ENCODE results near the gene GOLGA8B.

The GOLGA8B gene

DNA sequence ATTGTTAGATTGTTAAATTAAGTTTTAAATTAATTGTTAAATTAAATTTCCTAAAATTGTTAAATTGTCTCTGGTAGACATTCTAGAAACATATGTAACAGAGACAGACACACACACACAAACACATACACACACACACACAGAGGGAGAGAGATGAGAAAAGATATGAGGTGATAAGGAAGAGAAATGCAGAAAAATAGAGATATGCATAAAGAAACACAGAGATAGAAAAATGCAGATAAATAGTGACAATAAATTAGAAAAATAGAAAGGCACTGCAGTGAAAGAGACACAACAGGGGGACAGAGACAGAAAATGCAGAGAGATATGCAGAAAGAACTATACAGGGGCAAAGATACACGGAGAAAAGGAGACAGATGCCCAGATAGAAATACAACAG lies 25.1 kb upstream of the GOLGA8B start:
- no peak for TF ChIP-seq CTCF (IDR thresholded peaks at IDR 0.05; ENCODE audit: borderline replicate concordance, insufficient read depth, low read depth, low read length)
- no peak overlapping the region for H3K4me3 ChIP-seq (ENCODE audit: low read depth, low read length)

GRCh38 chr15:34607832-34608231 lies 24.4 kb upstream of the GOLGA8B start:
- H3K4me3 ChIP-seq (ENCODE audit: low read depth, low read length), result no peak overlapping the region
- no peak for TF ChIP-seq CTCF (IDR thresholded peaks at IDR 0.05; ENCODE audit: borderline replicate concordance, insufficient read depth, low read depth, low read length)

DNA sequence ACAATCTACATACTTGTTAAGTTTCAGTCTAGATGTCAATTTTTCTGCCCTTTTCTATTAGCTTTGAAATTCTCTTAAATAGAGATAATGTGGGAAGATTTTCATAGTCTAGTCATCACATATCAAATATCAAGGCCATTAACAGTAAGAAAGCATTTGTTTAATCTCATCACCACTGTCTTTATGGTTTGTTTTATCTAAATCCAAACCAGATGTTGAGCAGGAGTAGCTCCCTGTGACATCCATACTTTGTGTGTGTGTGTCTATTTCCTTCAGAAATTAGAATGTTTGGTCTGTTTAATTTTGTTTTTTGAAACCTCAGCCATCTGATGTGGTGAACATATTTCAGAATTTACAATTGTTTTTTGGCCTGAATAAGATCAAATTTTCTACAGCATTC lies 23.1 kb upstream of the GOLGA8B start:
- H3K4me3 ChIP-seq (ENCODE audit: low read depth, low read length), result no peak overlapping the region
- no peak for TF ChIP-seq CTCF (IDR thresholded peaks at IDR 0.05; ENCODE audit: borderline replicate concordance, insufficient read depth, low read depth, low read length)

GRCh38 chr15:34606131-34606530 lies 22.7 kb upstream of the GOLGA8B start:
- no peak overlapping the region for H3K4me3 ChIP-seq (ENCODE audit: low read depth, low read length)
- TF ChIP-seq CTCF (IDR thresholded peaks at IDR 0.05; ENCODE audit: borderline replicate concordance, insufficient read depth, low read depth, low read length), result no peak

GRCh38 chr15:34603095-34603494 lies 19.6 kb upstream of the GOLGA8B start:
- TF ChIP-seq CTCF (IDR thresholded peaks at IDR 0.05; ENCODE audit: borderline replicate concordance, insufficient read depth, low read depth, low read length), result no peak
- H3K4me3 ChIP-seq (ENCODE audit: low read depth, low read length), result no peak overlapping the region

GRCh38 chr15:34600923-34601322 lies 17.5 kb upstream of the GOLGA8B start:
- no peak overlapping the region for H3K4me3 ChIP-seq (ENCODE audit: low read depth, low read length)
- no peak for TF ChIP-seq CTCF (IDR thresholded peaks at IDR 0.05; ENCODE audit: borderline replicate concordance, insufficient read depth, low read depth, low read length)

DNA sequence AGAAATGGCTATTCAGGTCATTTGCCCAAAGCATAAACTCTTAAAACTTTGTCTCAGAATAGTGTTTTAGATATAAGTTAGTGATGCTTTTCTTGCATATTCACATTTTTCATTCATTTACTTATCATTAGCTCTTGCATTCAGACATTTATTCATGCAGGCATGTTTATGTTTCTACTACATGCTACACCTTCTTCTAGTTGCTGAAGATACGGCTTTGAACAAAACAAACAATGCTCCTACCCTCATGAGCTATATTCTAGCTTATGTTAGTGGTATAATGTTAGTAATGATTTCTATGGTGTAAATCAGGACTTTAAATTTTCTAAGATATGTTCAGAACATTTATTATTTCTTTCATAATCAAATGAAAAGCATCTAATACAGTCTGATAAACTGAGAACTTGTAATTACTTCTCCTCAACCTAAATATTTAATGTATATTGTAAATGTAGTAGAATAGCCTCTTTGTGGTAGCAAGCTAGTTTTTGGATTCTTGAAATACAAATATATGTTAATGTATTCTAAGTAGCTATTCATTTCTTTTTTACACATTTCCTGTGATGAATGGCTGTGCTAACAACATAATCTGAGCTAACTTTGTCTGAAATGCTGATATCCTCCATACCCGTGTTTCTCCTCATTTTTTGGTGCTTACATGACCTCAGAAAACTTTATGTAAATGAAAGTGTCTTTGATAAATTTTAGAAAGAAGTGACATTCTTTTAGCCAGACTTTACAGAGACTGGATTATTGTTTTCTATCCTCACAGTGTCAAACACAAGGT lies 15.5 kb upstream of the GOLGA8B start:
- no peak overlapping the region for H3K4me3 ChIP-seq (ENCODE audit: low read depth, low read length)

More for the DNA sequence above, 15.5 kb upstream of the GOLGA8B start:
- no peak for TF ChIP-seq CTCF (IDR thresholded peaks at IDR 0.05; ENCODE audit: borderline replicate concordance, insufficient read depth, low read depth, low read length)
